HL-60 (cell line): ENCODE data around the gene PBX1.

Source experiments
- CTCF ChIP-seq: IDR thresholded peaks from one replicate; pipeline ENCODE4 v1.5.1; 2011; ENCODE audit warnings: low read length, control low read depth, inconsistent platforms; ENCODE audit not compliant: insufficient read depth
- GABPA ChIP-seq: IDR thresholded peaks from 2 replicates; pipeline ENCODE4 v1.6.1; 2012; ENCODE audit warnings: low read depth

DNA sequence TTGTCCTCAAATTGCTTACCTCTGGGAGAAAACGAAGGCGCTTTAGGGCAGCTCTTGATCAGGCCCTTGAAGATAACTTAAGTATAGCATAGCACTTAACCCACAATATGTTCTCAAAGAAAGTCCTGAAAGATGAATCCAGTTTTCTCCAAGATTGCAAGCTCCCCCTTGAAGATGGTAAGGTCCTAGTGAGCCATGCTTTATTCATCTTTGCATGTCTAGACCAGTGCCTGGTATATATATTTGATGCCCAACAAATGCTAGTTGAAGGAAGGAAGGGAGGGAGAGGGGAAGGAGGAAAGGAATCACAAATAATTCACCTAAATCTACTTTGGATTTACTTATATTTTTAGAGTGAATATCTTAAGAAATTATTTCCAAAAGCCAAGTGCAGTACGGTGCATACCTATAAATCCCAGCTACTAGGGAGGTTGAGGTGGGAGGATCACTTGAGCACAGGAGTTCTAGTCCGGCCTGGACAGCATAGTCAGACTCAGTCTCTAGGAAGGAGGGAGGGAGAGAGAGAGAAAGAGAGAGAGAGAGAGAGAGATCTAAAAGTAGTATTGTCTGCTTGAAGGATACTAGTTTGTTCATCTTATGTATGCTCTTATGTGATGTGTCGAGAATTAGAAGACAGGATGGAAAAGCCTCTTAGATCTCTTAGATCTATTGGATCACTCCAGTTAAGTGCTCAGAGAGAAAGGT, 25.0 kb downstream of the PBX1 start:
- no peak for TF ChIP-seq CTCF
- TF ChIP-seq GABPA: no peak
